Endothelial cell of umbilical vein (primary cell): Measurements from ENCODE around the gene LCT. TPM values are rescaled to one million over a fixed set of nuclear protein-coding genes. Genes with fewer than 3 reads are reported as not detected.

Experiments
- BruUV-seq: library from RNA; stranded (reverse); fragments of 400-500 nt; replicated peaks from 2 replicates; lab custom pipeline; 2021; lab: Mats Ljungman, UMichigan
- CTCF ChIA-PET: fragments of 300-600, 350-600 bp; sonication (Branson Sonifier 250); formaldehyde crosslinking; loops from one replicate; lab custom pipeline; 2021; ENCODE audit warnings: antibody characterized with exemption, inconsistent platforms; lab: Charles Lee
- POLR2A ChIA-PET: fragments of 300-600, 350-600 bp; sonication (Branson Sonifier 250); formaldehyde crosslinking; loops from one replicate; lab custom pipeline; 2021; ENCODE audit warnings: antibody characterized with exemption, inconsistent platforms; lab: Charles Lee
- DNase-seq: peaks from one replicate; pipeline ENCODE4 v3.0.0-alpha.2; 2011; ENCODE audit warnings: low read depth, low spot score
- FAIRE-seq: peaks from 2 replicates; lab custom pipeline; 2011; peaks lifted over from hg19 to GRCh38; lab: Jason Lieb, UNC
- H2AFZ ChIP-seq: 2 replicates; pipeline ENCODE4 v1.6.0; 2012; ENCODE audit warnings: low read depth, low read length, control low read depth, inconsistent platforms
- H3K27ac ChIP-seq: 2 replicates; pipeline ENCODE4 v1.5.1; 2011; ENCODE audit warnings: low read depth, mild to moderate bottlenecking, control low read depth, low read length, moderate library complexity; ENCODE audit not compliant: insufficient read depth
- H3K27me3 ChIP-seq, 2 experiments: 2 replicates each; pipeline versions ENCODE4 v1.6.0 to v1.6.1; 2011; ENCODE audit warnings: low read length in 2 of 2, mixed read lengths in 1 of 2; ENCODE audit not compliant: control insufficient read depth in 2 of 2, insufficient read depth in 2 of 2
- H3K36me3 ChIP-seq, 2 experiments: 2 replicates in 1 of 2; 3 replicates in 1 of 2; pipeline ENCODE4 v1.5.1; 2011; ENCODE audit warnings: low read length in 2 of 2, mild to moderate bottlenecking in 1 of 2, moderate library complexity in 1 of 2; ENCODE audit not compliant: control insufficient read depth in 2 of 2, insufficient read depth in 2 of 2; ENCODE audit errors: extremely low read depth in 1 of 2
- H3K4me1 ChIP-seq: 3 replicates; pipeline ENCODE4 v1.5.1; 2011; ENCODE audit warnings: mild to moderate bottlenecking, low read length; ENCODE audit not compliant: control insufficient read depth, insufficient read depth; ENCODE audit errors: extremely low read depth
- H3K4me2 ChIP-seq: 2 replicates; pipeline ENCODE4 v1.6.1; 2011; ENCODE audit warnings: low read length, control low read depth, mixed read lengths; ENCODE audit not compliant: insufficient read depth
- H3K4me3 ChIP-seq, 3 experiments: fragments of 200-600 bp in 1 of 3; sonication (generic), shearing (Covaris generic) in 1 of 3; replicated peaks in 1 of 3; 2 replicates each; pipeline ENCODE4 v1.5.1; 2011 to 2016; ENCODE audit warnings: control low read depth in 3 of 3, low read length in 3 of 3, mild to moderate bottlenecking in 2 of 3, inconsistent platforms in 1 of 3, low read depth in 1 of 3, moderate library complexity in 1 of 3; ENCODE audit not compliant: insufficient read depth in 1 of 3
- H3K79me2 ChIP-seq: 2 replicates; pipeline ENCODE4 v1.6.0; 2012; ENCODE audit warnings: low read length, inconsistent platforms; ENCODE audit not compliant: control insufficient read depth, insufficient read depth
- H3K9ac ChIP-seq: replicated peaks from 2 replicates; pipeline ENCODE3; 2011; ENCODE audit warnings: low read length, control low read depth; ENCODE audit not compliant: insufficient read depth; ENCODE audit errors: extremely low read depth
- H3K9me1 ChIP-seq: replicated peaks from 3 replicates; pipeline ENCODE4 v1.6.0; 2011; ENCODE audit warnings: mild to moderate bottlenecking, low read length; ENCODE audit not compliant: control insufficient read depth, insufficient read depth; ENCODE audit errors: extremely low read depth
- H3K9me3 ChIP-seq: replicated peaks from 2 replicates; pipeline ENCODE4 v1.5.1; 2012; ENCODE audit warnings: low read length, inconsistent platforms; ENCODE audit not compliant: control insufficient read depth, insufficient read depth
- H4K20me1 ChIP-seq: replicated peaks from 2 replicates; pipeline ENCODE3; 2011; ENCODE audit warnings: mild to moderate bottlenecking, low read length; ENCODE audit not compliant: control insufficient read depth, insufficient read depth; ENCODE audit errors: extremely low read depth
- EZH2 ChIP-seq: IDR thresholded peaks from 2 replicates; pipeline ENCODE4 v1.6.1; 2012; ENCODE audit warnings: borderline replicate concordance, low read depth, mild to moderate bottlenecking, moderate library complexity, low read length, inconsistent platforms; ENCODE audit not compliant: severe bottlenecking
- FOS ChIP-seq: IDR thresholded peaks from 2 replicates; pipeline ENCODE4 v1.6.1; 2011; ENCODE audit warnings: mild to moderate bottlenecking, low read length, moderate library complexity, borderline replicate concordance; ENCODE audit not compliant: insufficient read depth
- GATA2 ChIP-seq: IDR thresholded peaks from 2 replicates; pipeline ENCODE4 v1.7.0; 2011; ENCODE audit warnings: low read depth, mild to moderate bottlenecking, moderate library complexity, mixed read lengths, low read length; ENCODE audit not compliant: insufficient read length, insufficient read depth
- JUN ChIP-seq: IDR thresholded peaks from 2 replicates; pipeline ENCODE4 v1.6.1; 2011; ENCODE audit warnings: borderline replicate concordance, low read depth; ENCODE audit not compliant: insufficient read length, insufficient read depth
- MYC ChIP-seq: IDR thresholded peaks from one replicate; pipeline ENCODE4 v1.6.1; 2011; ENCODE audit warnings: mild to moderate bottlenecking, low read depth, low read length
- POLR2A ChIP-seq: IDR thresholded peaks from 2 replicates; pipeline ENCODE4 v1.6.1; 2012; ENCODE audit warnings: low read depth, mild to moderate bottlenecking, control low read depth, low read length
- POLR2AphosphoS5 ChIP-seq: IDR thresholded peaks from 2 replicates; pipeline ENCODE4 v1.6.1; 2012; ENCODE audit warnings: low read depth, mild to moderate bottlenecking, control low read depth, low read length, moderate library complexity; ENCODE audit not compliant: insufficient read depth
- dilution Hi-C: fragments of 300-500 bp; cut with MboI; formaldehyde crosslinking; loops from one replicate; pipeline ENCODE4 v1.15.0; 2019; ENCODE audit warnings: low sequenced_read_pairs; ENCODE audit not compliant: extremely low pct_ligation_motif_present
- intact Hi-C: fragments of 100-400 bp; cut with micrococcal nuclease; formaldehyde crosslinking; loops from one replicate; pipeline ENCODE4 v1.10.0; 2022
- polyA plus RNA-seq, 4 experiments: library from polyadenylated mRNA; depleted of rRNA in 3 of 4; stranded (reverse) in 3 of 4; unstranded in 1 of 4; fragments of >200 nt; gene quantifications; 2 replicates each; pipeline versions ENCODE4 v1.2.1 to v1.2.3, GENCODE V29; 2011 to 2012; ENCODE audit warnings: missing spikeins in 1 of 4
- total RNA-seq: library from RNA; stranded (reverse); gene quantifications from 2 replicates; pipeline ENCODE4 v1.2.3, GENCODE V29; 2021
- TF ChIP-seq, protein P1 (sequence below), 2 donors: IDR thresholded peaks; 1 replicate in 1 of 2; 2 replicates in 1 of 2; pipeline ENCODE4 v1.5.1; 2011; ENCODE audit warnings: low read length in 2 of 2, mild to moderate bottlenecking in 2 of 2, moderate library complexity in 2 of 2, control low read depth in 1 of 2, inconsistent platforms in 1 of 2, low read depth in 1 of 2; ENCODE audit not compliant: insufficient read depth in 1 of 2; ENCODE audit errors: extremely low read depth in 1 of 2
- TF ChIP-seq, protein P2 (sequence below): IDR thresholded peaks from 2 replicates; pipeline ENCODE4 v1.6.1; 2011; ENCODE audit not compliant: insufficient read depth, insufficient read length

The LCT gene
- total and polyA plus RNA-seq, 2 donors (not counting 3 experiments of a cell fraction or from before 2014, with no cell fraction given): 0.07 TPM; not detected in 1

DNA sequence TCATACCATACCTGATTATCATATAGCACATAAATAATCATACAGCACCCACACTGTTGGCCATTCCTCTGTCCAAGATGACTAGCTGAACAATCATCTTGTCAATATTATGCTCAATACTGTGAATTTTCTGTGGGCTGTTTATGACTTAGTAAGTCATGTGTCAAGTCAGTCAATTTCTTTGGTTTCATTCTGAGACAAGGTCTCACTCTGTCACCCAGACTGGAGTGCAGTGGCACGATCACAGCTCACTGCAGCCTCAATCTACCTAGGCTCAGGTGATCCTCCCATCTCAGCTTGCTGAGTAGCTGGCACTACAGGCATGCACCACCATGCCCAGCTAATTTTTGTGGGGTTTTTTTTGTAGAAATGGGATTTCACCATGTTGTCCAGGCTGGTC lies 33.6 kb upstream of the LCT start:
- dilution Hi-C loops (no loop called here), intact Hi-C loops (no loop called here)
- Histone ChIP-seq H3K9me3 (no peaks in the 10 kb centered on the region), H3K79me2 (peaks cover 28% of the 10 kb centered on the region), H3K27me3 (no peaks in the 10 kb centered on the region), H3K27ac (no peak overlapping the region), H3K36me3 (peaks cover 2 to 10% of the 10 kb centered on the region in 2 experiments), H4K20me1 (no peaks in the 10 kb centered on the region), H3K4me2 (no peak overlapping the region), H2AFZ (no peak overlapping the region), H3K4me3 (no peak overlapping the region), H3K9ac (no peak overlapping the region), H3K9me1 (no peaks in the 10 kb centered on the region), H3K4me1 (peaks cover 3% of the 10 kb centered on the region)
- TF ChIP-seq MYC: no peak
- TF ChIP-seq POLR2AphosphoS5: no peak
- TF ChIP-seq, protein P1, sequence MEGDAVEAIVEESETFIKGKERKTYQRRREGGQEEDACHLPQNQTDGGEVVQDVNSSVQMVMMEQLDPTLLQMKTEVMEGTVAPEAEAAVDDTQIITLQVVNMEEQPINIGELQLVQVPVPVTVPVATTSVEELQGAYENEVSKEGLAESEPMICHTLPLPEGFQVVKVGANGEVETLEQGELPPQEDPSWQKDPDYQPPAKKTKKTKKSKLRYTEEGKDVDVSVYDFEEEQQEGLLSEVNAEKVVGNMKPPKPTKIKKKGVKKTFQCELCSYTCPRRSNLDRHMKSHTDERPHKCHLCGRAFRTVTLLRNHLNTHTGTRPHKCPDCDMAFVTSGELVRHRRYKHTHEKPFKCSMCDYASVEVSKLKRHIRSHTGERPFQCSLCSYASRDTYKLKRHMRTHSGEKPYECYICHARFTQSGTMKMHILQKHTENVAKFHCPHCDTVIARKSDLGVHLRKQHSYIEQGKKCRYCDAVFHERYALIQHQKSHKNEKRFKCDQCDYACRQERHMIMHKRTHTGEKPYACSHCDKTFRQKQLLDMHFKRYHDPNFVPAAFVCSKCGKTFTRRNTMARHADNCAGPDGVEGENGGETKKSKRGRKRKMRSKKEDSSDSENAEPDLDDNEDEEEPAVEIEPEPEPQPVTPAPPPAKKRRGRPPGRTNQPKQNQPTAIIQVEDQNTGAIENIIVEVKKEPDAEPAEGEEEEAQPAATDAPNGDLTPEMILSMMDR (IDR thresholded peaks at IDR 0.05; ENCODE audit: extremely low read depth in 1 of 2, insufficient read depth in 1 of 2, low read depth in 1 of 2, low read length in 2 of 2): no peak
- TF ChIP-seq, protein P2, sequence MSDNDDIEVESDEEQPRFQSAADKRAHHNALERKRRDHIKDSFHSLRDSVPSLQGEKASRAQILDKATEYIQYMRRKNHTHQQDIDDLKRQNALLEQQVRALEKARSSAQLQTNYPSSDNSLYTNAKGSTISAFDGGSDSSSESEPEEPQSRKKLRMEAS: no peak
- no peak for TF ChIP-seq GATA2
- no peak for TF ChIP-seq JUN
- no peak for TF ChIP-seq FOS
- no peak for TF ChIP-seq EZH2
- no peak for TF ChIP-seq POLR2A
- no TSS peak for BruUV-seq
- POLR2A ChIA-PET: no interaction called here
- DNase-seq (no peak), FAIRE-seq (no peak)
- CTCF ChIA-PET: no interaction called here
